Measurements from ENCODE around the gene ZBTB40. TPM values are rescaled to one million over a fixed set of nuclear protein-coding genes. Genes with fewer than 3 reads are reported as not detected.

The ZBTB40 gene
- total RNA-seq, 1 experiment from 2014 or later: 19.5 TPM

GRCh38 chr1:22485431-22485830 is 33.8 kb downstream of the ZBTB40 start:
- Histone ChIP-seq H3K27me3 (ENCODE audit: insufficient read depth, low read length) (no peaks in the 10 kb centered on the region), H3K9me2 (ENCODE audit: insufficient read depth) (no peaks in the 10 kb centered on the region), H3K27ac (ENCODE audit: low read depth, low read length) (no peak overlapping the region), H2AFZ (ENCODE audit: low read depth, low read length, poor library complexity, severe bottlenecking) (no peak overlapping the region), H3K4me2 (ENCODE audit: low read length) (no peak overlapping the region), H3K79me2 (ENCODE audit: insufficient read depth, low read length) (peaks cover 50% of the 10 kb centered on the region), H3K4me1 (ENCODE audit: control insufficient read depth in 1 of 2, insufficient read depth in 2 of 2, low read length in 2 of 2) (no peaks in the 10 kb centered on the region), H4K20me1 (ENCODE audit: insufficient read depth) (no peaks in the 10 kb centered on the region), H3K36me3 (ENCODE audit: control insufficient read depth in 1 of 2, insufficient read depth in 2 of 2, low read length in 2 of 2) (no peaks in the 10 kb centered on the region), H3K4me3 (replicated peaks in 1 of 2; ENCODE audit: low read depth in 1 of 2, low read length in 2 of 2) (no peak overlapping the region), H3K9me3 (ENCODE audit: control insufficient read depth in 1 of 2, insufficient read depth in 1 of 2, low read depth in 1 of 2, low read length in 2 of 2) (no peaks in the 10 kb centered on the region), H3K9ac (ENCODE audit: low read length) (no peak overlapping the region)
- TF ChIP-seq EZH2phosphoT487 (IDR thresholded peaks at IDR 0.05; ENCODE audit: borderline replicate concordance) (no peak), RAD21 (IDR thresholded peaks at IDR 0.05; ENCODE audit: low read depth) (no peak), SP1 (IDR thresholded peaks at IDR 0.05; ENCODE audit: low read depth) (no peak), REST (IDR thresholded peaks at IDR 0.05; ENCODE audit: low read depth) (no peak), FOSL1 (IDR thresholded peaks at IDR 0.05; ENCODE audit: low read depth) (no peak), YY1 (IDR thresholded peaks at IDR 0.05; ENCODE audit: extremely low read depth, insufficient replicate concordance, low read depth, low read length) (no peak), ZBTB33 (IDR thresholded peaks at IDR 0.05; ENCODE audit: extremely low read depth, insufficient replicate concordance, low read length) (no peak), JUND (IDR thresholded peaks at IDR 0.05) (no peak)
- RAD21 ChIA-PET (ENCODE audit: low non-redundant PET in 1 of 2, low total read pairs in 2 of 2, uncharacterized antibody in 2 of 2, unreplicated experiment in 2 of 2): no interaction called here
- CTCF ChIA-PET: no interaction called here
- no TSS peak for BruUV-seq (replicated peaks)
- DNase-seq (ENCODE audit: low read depth, low spot score) (no peak), ATAC-seq (no peak)
- POLR2A ChIA-PET: no interaction called here
- intact Hi-C loops (cut with micrococcal nuclease): no loop called here

Measured in HCT116 (cell line).